Panc1 (cell line): ENCODE data around the gene HEMGN.

Source experiments
- CTCF ChIP-seq: fragments of 450-650 bp; IDR thresholded peaks from 2 replicates; pipeline ENCODE4 v1.5.1; 2017; ENCODE audit warnings: mild to moderate bottlenecking
- POLR2AphosphoS5 ChIP-seq: IDR thresholded peaks from 2 replicates; pipeline ENCODE4 v1.6.1; 2012; ENCODE audit warnings: mild to moderate bottlenecking, low read depth, low read length, moderate library complexity
- SIN3A ChIP-seq: IDR thresholded peaks from 2 replicates; pipeline ENCODE4 v1.6.1; 2012; ENCODE audit warnings: low read depth, mild to moderate bottlenecking, low read length, moderate library complexity, borderline replicate concordance; ENCODE audit not compliant: insufficient read depth
- TCF7L2 ChIP-seq: IDR thresholded peaks from 2 replicates; pipeline ENCODE4 v1.6.1; 2011; ENCODE audit warnings: mild to moderate bottlenecking, low read depth, low read length, inconsistent platforms
- TF ChIP-seq, protein P1 (sequence below), 2 experiments: IDR thresholded peaks; 2 replicates each; pipeline ENCODE4 v1.6.1; 2011 to 2012; ENCODE audit warnings: low read depth in 2 of 2, control low read depth in 1 of 2, low read length in 1 of 2, mild to moderate bottlenecking in 1 of 2, moderate library complexity in 1 of 2; ENCODE audit not compliant: insufficient read depth in 1 of 2

GRCh38 chr9:97966493-97966892, 28.5 kb upstream of the HEMGN start:
- TF ChIP-seq CTCF (no peak), TCF7L2 (no peak), POLR2AphosphoS5 (no peak), SIN3A (no peak)
- TF ChIP-seq, protein P1, sequence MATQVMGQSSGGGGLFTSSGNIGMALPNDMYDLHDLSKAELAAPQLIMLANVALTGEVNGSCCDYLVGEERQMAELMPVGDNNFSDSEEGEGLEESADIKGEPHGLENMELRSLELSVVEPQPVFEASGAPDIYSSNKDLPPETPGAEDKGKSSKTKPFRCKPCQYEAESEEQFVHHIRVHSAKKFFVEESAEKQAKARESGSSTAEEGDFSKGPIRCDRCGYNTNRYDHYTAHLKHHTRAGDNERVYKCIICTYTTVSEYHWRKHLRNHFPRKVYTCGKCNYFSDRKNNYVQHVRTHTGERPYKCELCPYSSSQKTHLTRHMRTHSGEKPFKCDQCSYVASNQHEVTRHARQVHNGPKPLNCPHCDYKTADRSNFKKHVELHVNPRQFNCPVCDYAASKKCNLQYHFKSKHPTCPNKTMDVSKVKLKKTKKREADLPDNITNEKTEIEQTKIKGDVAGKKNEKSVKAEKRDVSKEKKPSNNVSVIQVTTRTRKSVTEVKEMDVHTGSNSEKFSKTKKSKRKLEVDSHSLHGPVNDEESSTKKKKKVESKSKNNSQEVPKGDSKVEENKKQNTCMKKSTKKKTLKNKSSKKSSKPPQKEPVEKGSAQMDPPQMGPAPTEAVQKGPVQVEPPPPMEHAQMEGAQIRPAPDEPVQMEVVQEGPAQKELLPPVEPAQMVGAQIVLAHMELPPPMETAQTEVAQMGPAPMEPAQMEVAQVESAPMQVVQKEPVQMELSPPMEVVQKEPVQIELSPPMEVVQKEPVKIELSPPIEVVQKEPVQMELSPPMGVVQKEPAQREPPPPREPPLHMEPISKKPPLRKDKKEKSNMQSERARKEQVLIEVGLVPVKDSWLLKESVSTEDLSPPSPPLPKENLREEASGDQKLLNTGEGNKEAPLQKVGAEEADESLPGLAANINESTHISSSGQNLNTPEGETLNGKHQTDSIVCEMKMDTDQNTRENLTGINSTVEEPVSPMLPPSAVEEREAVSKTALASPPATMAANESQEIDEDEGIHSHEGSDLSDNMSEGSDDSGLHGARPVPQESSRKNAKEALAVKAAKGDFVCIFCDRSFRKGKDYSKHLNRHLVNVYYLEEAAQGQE (IDR thresholded peaks at IDR 0.05; ENCODE audit: insufficient read depth in 1 of 2, low read depth in 2 of 2, low read length in 1 of 2): no peak
